Transverse colon (tissue), 4 donors: ENCODE measurements around the gene PCSK7. TPM values are rescaled to one million over a fixed set of nuclear protein-coding genes. Genes with fewer than 3 reads are reported as not detected.

Experiments used
- DNase-seq: peaks from one replicate; pipeline ENCODE4 v3.0.0-alpha.2; 2019
- H3K27ac ChIP-seq, 4 donors: fragments of 200-600 bp; sonication (generic); 2 replicates each; pipeline ENCODE4 v1.5.1; 2016 to 2018; ENCODE audit warnings: inconsistent platforms in 4 of 4
- H3K27me3 ChIP-seq: fragments of 200-600 bp; sonication (generic); 2 replicates; pipeline ENCODE4 v1.5.1; 2017; ENCODE audit warnings: inconsistent platforms
- H3K36me3 ChIP-seq, 4 donors: fragments of 200-600 bp; sonication (generic); 2 replicates each; pipeline ENCODE4 v1.5.1; 2017 to 2019; ENCODE audit warnings: inconsistent platforms in 4 of 4
- H3K4me1 ChIP-seq, 4 donors: fragments of 200-600 bp; sonication (generic); 2 replicates each; pipeline ENCODE4 v1.5.1; 2017 to 2020; ENCODE audit warnings: inconsistent platforms in 4 of 4
- H3K4me3 ChIP-seq, 4 donors: fragments of 200-600 bp; sonication (generic); 1 replicate in 1 of 4; 2 replicates in 3 of 4; pipeline versions ENCODE4 v1.5.1 to v1.6.1; 2017 to 2019; ENCODE audit warnings: inconsistent platforms in 4 of 4
- H3K9me3 ChIP-seq, 2 donors: fragments of 200-600 bp; sonication (generic); 2 replicates each; pipeline ENCODE4 v1.5.1; 2017 to 2019; ENCODE audit warnings: inconsistent platforms in 2 of 2
- EP300 ChIP-seq: sonication (generic); formaldehyde crosslinking; IDR thresholded peaks from one replicate; pipeline ENCODE4 v1.6.1; 2017; ENCODE audit warnings: antibody characterized with exemption, low read depth
- POLR2A ChIP-seq: fragments of 450-650 bp; IDR thresholded peaks from one replicate; pipeline ENCODE4 v1.6.1; 2016; ENCODE audit warnings: antibody characterized with exemption, mild to moderate bottlenecking, moderate library complexity
- POLR2AphosphoS5 ChIP-seq, 3 donors: sonication (generic); formaldehyde crosslinking; IDR thresholded peaks; one replicate each; pipeline ENCODE4 v1.6.1; 2016; ENCODE audit warnings: antibody characterized with exemption in 3 of 3
- WGBS, 2 donors: methylation state at CpG; one replicate each; pipeline ENCODE4 v1.1.5; 2018; ENCODE audit warnings: low coverage in 1 of 2; 5-methylcytosine and 5-hydroxymethylcytosine counted together
- in situ Hi-C, 4 donors: fragments of 200-750 bp; cut with MboI; loops; one replicate each; pipeline versions ENCODE4 v1.15.0 to v1.15.1; 2017; ENCODE audit warnings: low sequenced_read_pairs in 3 of 4, low pct_ligation_motif_present in 1 of 4, low pct_unique_long_range_greater_than_20kb in 1 of 4
- intact Hi-C: fragments of 100-400 bp; cut with DNase I; formaldehyde crosslinking; loops from one replicate; pipeline ENCODE4 v1.15.1; 2023; ENCODE audit warnings: low total_unique reads
- total RNA-seq, 4 donors: library from RNA; depleted of rRNA; stranded (reverse); fragments of >200 nt; gene quantifications; one replicate each; pipeline ENCODE4 v1.1.0, GENCODE V29; 2016
- TF ChIP-seq, protein P1 (sequence below), 5 experiments: fragments of 200-600 bp in 3 of 5; fragments of 450-650 bp in 2 of 5; sonication (generic) in 3 of 5; IDR thresholded peaks; 1 replicate in 2 of 5; 2 replicates in 3 of 5; pipeline ENCODE4 v1.5.1; 2016 to 2017; ENCODE audit warnings: antibody characterized with exemption in 5 of 5, inconsistent platforms in 3 of 5, mild to moderate bottlenecking in 2 of 5, moderate library complexity in 1 of 5

Gene PCSK7
- total RNA-seq, 4 donors from 2014 or later: 182 to 432 (median 204) TPM

DNA sequence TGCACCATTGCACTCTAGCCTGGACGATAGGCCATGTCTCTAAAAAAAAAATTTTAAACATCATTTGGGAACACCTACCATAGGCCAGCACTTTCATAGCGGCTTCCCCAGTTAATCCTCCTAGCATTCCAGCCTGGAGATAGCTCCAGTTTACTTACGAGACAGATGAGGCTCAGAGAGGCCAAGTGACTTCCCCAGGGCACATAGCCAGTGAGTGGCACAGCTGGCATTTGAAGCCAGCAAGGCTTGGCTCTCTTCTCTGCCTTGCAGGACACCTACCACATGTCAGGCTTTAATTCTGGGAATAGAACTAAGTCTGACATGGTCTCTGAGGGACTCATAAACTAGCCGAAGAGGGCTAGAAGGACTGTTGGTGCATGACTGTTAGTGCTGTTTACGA, 37.6 kb downstream of the PCSK7 start:
- H3K36me3 ChIP-seq: peaks cover 0 to 18% (median 3%) of the 10 kb centered on the region in 4 donors
- H3K9me3 ChIP-seq: no peaks in the 10 kb centered on the region
- peaks cover 11 to 30% (median 25%) of the 10 kb centered on the region in 4 donors for H3K4me1 ChIP-seq
- no peak overlapping the region for H3K4me3 ChIP-seq
- intact Hi-C loops: no loop called here
- in situ Hi-C loops: no loop called here
- H3K27me3 ChIP-seq: no peaks in the 10 kb centered on the region
- DNase-seq: no peak
- peak overlapping the region in 1 of 4 donors; percentile 29 for H3K27ac ChIP-seq
- TF ChIP-seq, protein P1, sequence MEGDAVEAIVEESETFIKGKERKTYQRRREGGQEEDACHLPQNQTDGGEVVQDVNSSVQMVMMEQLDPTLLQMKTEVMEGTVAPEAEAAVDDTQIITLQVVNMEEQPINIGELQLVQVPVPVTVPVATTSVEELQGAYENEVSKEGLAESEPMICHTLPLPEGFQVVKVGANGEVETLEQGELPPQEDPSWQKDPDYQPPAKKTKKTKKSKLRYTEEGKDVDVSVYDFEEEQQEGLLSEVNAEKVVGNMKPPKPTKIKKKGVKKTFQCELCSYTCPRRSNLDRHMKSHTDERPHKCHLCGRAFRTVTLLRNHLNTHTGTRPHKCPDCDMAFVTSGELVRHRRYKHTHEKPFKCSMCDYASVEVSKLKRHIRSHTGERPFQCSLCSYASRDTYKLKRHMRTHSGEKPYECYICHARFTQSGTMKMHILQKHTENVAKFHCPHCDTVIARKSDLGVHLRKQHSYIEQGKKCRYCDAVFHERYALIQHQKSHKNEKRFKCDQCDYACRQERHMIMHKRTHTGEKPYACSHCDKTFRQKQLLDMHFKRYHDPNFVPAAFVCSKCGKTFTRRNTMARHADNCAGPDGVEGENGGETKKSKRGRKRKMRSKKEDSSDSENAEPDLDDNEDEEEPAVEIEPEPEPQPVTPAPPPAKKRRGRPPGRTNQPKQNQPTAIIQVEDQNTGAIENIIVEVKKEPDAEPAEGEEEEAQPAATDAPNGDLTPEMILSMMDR (IDR thresholded peaks at IDR 0.05): no peak
- TF ChIP-seq POLR2A (no peak), POLR2AphosphoS5 (IDR thresholded peaks at IDR 0.05) (no peak), EP300 (no peak)
- 86% methylated on average over 1 to 4 of the region's 5 CpGs for WGBS, 2 donors

DNA sequence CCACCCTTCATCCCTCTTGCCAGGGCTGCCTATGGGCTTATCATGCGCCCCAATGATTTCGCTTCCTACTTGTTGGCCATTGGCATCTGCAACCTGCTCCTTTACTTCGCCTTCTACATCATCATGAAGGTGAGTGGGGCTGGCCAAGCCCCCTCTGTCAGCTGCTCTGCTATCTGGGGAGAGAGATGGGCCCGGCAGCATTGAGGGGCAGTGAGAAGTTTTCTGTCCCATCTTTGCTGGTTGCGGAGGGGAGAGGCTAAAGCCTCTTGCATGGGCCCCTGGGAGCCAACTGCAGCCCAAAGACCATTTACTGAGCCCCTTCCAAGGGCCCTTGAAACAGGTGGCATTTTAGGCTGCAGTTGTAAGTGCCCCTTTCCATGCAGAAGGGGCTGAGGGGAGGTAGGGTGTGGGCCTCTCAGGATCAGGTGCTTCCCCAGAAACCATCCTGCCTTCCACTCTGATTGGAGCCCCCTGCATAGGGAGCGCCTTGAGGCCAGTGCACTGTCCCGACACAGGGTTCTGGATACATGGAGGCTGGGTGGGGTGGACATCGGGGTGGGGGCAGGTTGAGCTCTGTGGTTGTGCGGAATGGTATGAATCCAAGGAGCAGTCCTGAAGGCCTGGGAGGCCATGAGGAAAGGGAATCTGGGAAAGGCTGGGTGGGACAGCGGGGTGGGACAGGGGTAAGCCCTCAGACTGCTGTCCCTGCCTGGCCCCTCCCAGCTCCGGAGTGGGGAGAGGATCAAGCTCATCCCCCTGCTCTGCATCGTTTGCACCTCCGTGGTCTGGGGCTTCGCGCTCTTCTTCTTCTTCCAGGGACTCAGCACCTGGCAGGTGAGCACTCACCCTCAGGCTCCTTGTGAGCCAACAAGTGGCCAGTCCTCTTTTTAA, 38.5 kb downstream of the PCSK7 start:
- Histone ChIP-seq H3K9me3 (no peaks in the 10 kb centered on the region), H3K4me3 (no peak overlapping the region), H3K27ac (no peak overlapping the region), H3K36me3 (peaks cover 0 to 27% (median 7%) of the 10 kb centered on the region in 4 donors), H3K4me1 (peaks cover 8 to 25% (median 19%) of the 10 kb centered on the region in 4 donors), H3K27me3 (no peaks in the 10 kb centered on the region)
- intact Hi-C loops (no loop called here), in situ Hi-C loops (no loop called here)
- 97% methylated on average over 15 of the region's 15 CpGs; no CpG with 5 or more reads in 1 of the 2 donors for WGBS, 2 donors
- no peak for DNase-seq
- TF ChIP-seq POLR2A (no peak), EP300 (no peak), POLR2AphosphoS5 (IDR thresholded peaks at IDR 0.05) (no peak)
- TF ChIP-seq, protein P1 (IDR thresholded peaks at IDR 0.05): no peak

DNA sequence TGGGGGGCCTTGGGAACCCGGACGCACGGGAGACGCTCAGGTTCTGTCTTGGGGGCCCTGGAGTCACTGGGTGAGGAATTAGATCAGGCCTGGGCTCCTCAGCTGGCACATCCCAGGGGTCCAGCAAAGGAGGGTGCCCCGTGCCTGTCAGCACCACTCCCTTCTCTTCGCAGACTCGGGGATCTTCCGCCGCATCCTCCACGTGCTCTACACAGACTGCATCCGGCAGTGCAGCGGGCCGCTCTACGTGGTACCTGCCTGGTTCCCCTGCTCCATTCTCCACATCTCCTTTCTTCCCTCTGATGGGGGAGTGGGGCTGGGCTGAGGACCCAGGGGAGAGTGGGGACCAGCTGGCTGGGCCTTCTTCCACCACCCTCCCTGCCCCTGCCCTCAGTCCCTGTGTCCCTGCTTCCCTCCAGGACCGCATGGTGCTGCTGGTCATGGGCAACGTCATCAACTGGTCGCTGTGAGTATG, 39.4 kb downstream of the PCSK7 start:
- peaks cover 0 to 20% (median 9%) of the 10 kb centered on the region in 4 donors for H3K4me1 ChIP-seq
- in situ Hi-C loops: no loop called here
- no peak for DNase-seq
- no peak overlapping the region for H3K4me3 ChIP-seq
- intact Hi-C loops: no loop called here
- WGBS, 2 donors: 91% methylated on average over 17 of the region's 17 CpGs; no CpG with 5 or more reads in 1 of the 2 donors
- no peaks in the 10 kb centered on the region for H3K27me3 ChIP-seq
- H3K9me3 ChIP-seq: no peaks in the 10 kb centered on the region
- no peak overlapping the region for H3K27ac ChIP-seq
- peaks cover 0 to 28% (median 11%) of the 10 kb centered on the region in 4 donors for H3K36me3 ChIP-seq
- no peak for TF ChIP-seq POLR2A
- no peak for TF ChIP-seq POLR2AphosphoS5 (IDR thresholded peaks at IDR 0.05)
- TF ChIP-seq EP300: no peak
- TF ChIP-seq, protein P1 (IDR thresholded peaks at IDR 0.05): no peak

DNA sequence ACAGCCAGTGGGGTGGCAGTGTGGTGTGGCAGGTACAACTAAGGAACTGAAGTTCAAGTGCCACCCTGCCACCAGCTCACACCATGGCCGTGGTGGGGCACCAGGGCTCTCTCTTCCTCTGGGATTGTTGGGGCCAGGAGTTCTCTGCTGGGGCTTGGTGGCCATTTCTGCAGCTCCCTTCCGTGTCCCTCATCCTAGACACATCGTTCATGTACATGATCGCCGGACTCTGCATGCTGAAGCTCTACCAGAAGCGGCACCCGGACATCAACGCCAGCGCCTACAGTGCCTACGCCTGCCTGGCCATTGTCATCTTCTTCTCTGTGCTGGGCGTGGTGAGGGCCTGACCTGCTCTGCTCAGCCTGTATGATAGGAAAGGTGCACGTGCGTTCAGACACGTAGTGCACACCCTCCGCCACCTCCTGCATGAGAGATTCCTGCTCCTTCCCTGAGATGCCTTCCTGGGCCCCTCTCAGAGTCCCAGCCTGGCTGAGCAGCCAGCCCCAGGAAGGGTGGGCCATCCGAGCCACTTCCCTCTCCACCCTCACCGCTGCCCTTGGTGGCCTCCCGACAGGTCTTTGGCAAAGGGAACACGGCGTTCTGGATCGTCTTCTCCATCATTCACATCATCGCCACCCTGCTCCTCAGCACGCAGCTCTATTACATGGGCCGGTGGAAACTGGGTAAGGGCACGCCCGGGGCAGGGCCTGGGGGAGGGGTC, 40.0 kb downstream of the PCSK7 start:
- TF ChIP-seq EP300 (no peak), POLR2A (no peak), POLR2AphosphoS5 (IDR thresholded peaks at IDR 0.05) (no peak)
- TF ChIP-seq, protein P1 (IDR thresholded peaks at IDR 0.05): no peak
- no peaks in the 10 kb centered on the region for H3K9me3 ChIP-seq
- 94% methylated on average over 25 of the region's 26 CpGs; no CpG with 5 or more reads in 1 of the 2 donors for WGBS, 2 donors
- intact Hi-C loops: no loop called here
- peaks cover 0 to 20% (median 4%) of the 10 kb centered on the region in 4 donors for H3K4me1 ChIP-seq
- no peak overlapping the region for H3K27ac ChIP-seq
- in situ Hi-C loops: no loop called here
- H3K36me3 ChIP-seq: peaks cover 0 to 28% (median 11%) of the 10 kb centered on the region in 4 donors
- no peaks in the 10 kb centered on the region for H3K27me3 ChIP-seq
- no peak for DNase-seq
- H3K4me3 ChIP-seq: no peak overlapping the region
